SU-DHL-6 (cell line): ENCODE data around the gene IBA57.
"Not testable (repeated sequence)": the region's sequence is repeated elsewhere in the genome, so short reads cannot be mapped to it uniquely, and the experiment has no call there.

Experiments used
- EZH2phosphoT487 ChIP-seq: fragments of 200-600 bp; sonication (generic), shearing (Covaris generic); conservative IDR thresholded peaks from 2 replicates; pipeline ENCODE4 v1.6.1; 2018; ENCODE audit warnings: mild to moderate bottlenecking, antibody characterized with exemption, low read length, moderate library complexity, mixed read lengths
- TF ChIP-seq, protein P1 (sequence below): fragments of 200-600 bp; sonication (generic); IDR thresholded peaks from one replicate; pipeline ENCODE4 v1.5.1; 2017; ENCODE audit warnings: antibody characterized with exemption, mild to moderate bottlenecking, low read length, moderate library complexity; ENCODE audit not compliant: insufficient read depth, poor library complexity, severe bottlenecking

DNA sequence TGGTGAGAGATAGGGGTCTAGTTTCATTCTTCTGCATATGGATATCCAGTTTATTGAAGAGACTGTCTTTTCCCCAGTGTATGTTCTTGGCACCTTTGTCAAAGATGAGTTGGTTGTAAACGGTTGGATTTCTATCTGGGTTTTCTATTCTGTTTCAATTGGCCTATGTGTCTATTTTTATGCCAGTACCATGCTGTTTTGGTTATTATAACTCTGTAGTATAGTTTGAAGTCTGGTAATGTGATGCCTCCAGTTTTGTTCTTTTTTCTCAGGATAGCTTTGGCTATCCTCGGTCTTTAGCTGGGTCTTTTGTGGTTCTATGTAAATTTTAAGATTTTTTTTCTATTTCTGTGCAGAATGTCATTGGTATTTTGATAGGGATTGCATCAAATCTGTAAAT, 22.6 kb downstream of the IBA57 start:
- TF ChIP-seq, protein P1, sequence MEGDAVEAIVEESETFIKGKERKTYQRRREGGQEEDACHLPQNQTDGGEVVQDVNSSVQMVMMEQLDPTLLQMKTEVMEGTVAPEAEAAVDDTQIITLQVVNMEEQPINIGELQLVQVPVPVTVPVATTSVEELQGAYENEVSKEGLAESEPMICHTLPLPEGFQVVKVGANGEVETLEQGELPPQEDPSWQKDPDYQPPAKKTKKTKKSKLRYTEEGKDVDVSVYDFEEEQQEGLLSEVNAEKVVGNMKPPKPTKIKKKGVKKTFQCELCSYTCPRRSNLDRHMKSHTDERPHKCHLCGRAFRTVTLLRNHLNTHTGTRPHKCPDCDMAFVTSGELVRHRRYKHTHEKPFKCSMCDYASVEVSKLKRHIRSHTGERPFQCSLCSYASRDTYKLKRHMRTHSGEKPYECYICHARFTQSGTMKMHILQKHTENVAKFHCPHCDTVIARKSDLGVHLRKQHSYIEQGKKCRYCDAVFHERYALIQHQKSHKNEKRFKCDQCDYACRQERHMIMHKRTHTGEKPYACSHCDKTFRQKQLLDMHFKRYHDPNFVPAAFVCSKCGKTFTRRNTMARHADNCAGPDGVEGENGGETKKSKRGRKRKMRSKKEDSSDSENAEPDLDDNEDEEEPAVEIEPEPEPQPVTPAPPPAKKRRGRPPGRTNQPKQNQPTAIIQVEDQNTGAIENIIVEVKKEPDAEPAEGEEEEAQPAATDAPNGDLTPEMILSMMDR = not testable (repeated sequence)
- not testable (repeated sequence) for TF ChIP-seq EZH2phosphoT487
